Measurements from ENCODE around the gene C2orf69. TPM values are rescaled to one million over a fixed set of nuclear protein-coding genes. Genes with fewer than 3 reads are reported as not detected.

Gene C2orf69
- total RNA-seq, 4 donors from 2014 or later = 14.3 to 24.6 (median 15.7) TPM

DNA sequence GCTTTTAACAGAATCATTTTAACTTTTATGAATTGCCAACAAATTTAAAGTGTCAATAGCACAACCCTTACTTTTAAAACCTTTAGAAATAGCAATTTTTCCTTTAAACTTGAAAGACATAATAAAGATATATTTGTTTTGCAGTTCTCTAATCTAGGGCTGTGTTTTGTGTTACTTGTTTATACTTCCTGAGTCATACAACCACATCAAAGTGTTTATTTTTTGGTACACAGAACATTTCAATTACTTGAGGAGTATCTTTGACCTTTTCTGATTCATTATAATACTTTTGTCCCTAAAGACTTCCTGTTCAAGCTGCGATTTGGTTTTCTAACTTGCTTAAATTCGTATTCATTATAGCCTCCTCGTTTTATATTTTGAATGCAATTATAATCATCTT is 22.4 kb downstream of the C2orf69 start:
- TF ChIP-seq, protein P1, sequence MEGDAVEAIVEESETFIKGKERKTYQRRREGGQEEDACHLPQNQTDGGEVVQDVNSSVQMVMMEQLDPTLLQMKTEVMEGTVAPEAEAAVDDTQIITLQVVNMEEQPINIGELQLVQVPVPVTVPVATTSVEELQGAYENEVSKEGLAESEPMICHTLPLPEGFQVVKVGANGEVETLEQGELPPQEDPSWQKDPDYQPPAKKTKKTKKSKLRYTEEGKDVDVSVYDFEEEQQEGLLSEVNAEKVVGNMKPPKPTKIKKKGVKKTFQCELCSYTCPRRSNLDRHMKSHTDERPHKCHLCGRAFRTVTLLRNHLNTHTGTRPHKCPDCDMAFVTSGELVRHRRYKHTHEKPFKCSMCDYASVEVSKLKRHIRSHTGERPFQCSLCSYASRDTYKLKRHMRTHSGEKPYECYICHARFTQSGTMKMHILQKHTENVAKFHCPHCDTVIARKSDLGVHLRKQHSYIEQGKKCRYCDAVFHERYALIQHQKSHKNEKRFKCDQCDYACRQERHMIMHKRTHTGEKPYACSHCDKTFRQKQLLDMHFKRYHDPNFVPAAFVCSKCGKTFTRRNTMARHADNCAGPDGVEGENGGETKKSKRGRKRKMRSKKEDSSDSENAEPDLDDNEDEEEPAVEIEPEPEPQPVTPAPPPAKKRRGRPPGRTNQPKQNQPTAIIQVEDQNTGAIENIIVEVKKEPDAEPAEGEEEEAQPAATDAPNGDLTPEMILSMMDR (IDR thresholded peaks at IDR 0.05; ENCODE audit: low read depth) = no peak

DNA sequence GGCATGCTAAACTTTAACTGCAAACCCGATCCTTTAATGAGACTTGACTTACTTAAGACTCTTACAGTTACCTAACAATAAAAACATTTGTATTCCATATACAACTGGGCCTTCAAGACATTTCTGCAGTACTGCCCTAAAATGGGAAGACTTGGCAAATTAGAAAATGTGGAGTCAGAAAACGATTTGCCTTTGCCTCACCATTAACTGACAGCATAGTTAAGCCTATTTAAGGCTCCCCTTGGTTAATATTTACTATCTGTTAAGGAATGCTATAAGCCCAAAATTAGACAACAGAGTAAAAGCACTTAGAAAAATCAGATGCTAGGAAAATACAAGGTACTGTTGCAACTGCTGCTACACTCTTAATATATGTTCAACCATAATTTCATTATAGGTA is 25.5 kb downstream of the C2orf69 start:
- TF ChIP-seq, protein P1 (IDR thresholded peaks at IDR 0.05; ENCODE audit: low read depth) = no peak

DNA sequence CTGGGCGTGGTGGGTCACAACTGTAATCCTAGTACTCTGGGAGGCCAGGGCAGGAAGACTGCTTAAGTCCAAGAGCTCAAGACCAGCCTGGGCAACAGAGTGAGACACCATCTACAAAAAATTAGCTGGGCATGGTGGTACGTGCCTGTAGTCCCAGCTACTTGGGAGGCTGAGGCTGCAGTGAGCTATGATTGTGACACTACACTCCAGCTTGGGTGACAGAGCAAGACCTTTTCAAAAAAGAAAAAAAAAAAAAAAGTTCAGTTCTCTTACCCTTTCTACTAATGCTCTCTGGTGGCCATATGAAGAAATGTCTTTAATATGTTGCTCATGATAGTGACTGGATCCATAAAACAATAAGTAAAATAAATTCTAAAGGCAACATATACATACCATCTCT is 29.3 kb downstream of the C2orf69 start:
- TF ChIP-seq, protein P1 (IDR thresholded peaks at IDR 0.05; ENCODE audit: low read depth) = no peak

DNA sequence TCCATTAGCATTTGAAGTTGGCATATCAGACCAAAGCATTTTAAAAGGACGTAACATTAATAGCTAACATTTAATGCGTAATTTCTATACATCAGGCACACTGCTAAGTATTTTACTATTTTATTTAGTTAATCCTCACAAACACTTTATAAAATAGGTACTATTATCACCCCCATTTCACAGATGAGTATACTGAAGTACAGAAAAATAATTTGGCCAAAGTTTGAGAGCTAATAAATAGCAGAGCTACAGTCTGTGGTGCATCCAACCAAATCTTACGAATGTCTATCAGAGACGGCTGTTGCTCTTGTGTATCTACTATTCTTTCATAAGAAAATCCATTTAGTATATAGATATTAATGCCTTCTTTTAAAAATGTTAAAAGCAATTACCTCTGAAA is 32.3 kb downstream of the C2orf69 start:
- TF ChIP-seq, protein P1 (IDR thresholded peaks at IDR 0.05; ENCODE audit: low read depth) = no peak

DNA sequence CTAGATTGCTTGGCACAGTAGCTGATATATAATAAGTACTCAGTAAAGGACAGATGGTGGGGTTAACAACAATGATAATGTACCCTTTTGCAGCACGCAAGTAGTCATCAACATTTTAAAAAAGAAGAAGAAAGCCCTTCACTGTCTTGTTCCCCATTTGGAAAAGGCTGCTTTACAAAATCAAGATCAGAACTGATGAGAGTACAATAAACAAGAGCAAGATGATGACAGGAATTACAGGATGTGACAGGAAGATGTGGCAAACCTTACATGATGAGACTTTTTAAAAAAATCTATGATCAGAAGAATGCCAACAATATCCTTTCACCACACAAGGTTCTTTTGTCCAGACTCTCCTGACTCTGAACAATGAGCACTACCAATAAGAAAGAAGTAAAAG is 35.1 kb downstream of the C2orf69 start:
- TF ChIP-seq, protein P1 (IDR thresholded peaks at IDR 0.05; ENCODE audit: low read depth) = no peak

DNA sequence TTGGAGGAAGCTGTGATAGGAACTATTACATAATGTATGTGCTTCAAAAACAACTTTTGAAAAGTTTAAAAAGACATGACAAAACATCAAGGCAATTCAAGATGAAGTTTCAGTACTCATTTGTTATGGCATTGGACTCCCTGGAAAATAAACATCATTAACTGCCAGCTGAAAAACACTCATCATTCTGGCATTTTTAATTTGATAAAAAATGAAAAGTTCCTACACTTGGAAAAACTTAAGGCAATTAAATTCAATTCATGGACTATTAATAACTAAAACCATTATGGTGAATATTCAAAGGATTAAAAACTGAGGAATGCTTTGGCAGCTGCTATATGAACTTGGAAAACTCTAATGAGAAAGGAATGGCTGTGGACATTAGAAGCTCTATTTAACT is 35.7 kb downstream of the C2orf69 start:
- TF ChIP-seq, protein P1 (IDR thresholded peaks at IDR 0.05; ENCODE audit: low read depth) = no peak

DNA sequence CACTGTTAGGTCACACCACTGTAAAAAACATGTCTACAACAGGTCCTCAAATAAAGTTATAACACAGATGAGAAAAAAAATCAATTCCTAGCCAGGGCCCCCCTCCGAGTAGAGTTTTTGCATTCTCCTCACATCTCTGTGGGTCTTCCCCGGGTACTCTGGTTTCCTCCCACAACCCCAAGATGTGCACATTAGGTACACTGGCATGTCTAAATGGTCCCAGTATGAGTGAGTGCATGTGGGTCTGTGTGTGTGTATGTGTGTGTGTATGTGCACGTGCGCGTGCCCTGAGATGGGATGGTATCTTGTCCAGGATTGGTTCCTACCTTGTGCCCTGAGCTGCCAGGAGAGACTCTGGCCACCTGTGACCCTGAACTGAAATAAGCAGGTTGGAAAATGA is 39.3 kb downstream of the C2orf69 start:
- TF ChIP-seq, protein P1 (IDR thresholded peaks at IDR 0.05; ENCODE audit: low read depth) = no peak

All from subcutaneous adipose tissue (tissue), 4 donors.